Liver (tissue), 9 donors: Measurements from ENCODE around the gene ADGRL2. TPM values are rescaled to one million over a fixed set of nuclear protein-coding genes. Genes with fewer than 3 reads are reported as not detected.

ENCODE experiments used
- DNase-seq: peaks from one replicate; pipeline ENCODE4 v3.0.0-alpha.2; 2017; ENCODE audit warnings: low spot score
- H3K27ac ChIP-seq, 2 donors: one replicate each; pipeline ENCODE4 v1.7.0; 2013; ENCODE audit warnings: inconsistent platforms in 2 of 2, low read length in 2 of 2, control low read depth in 1 of 2, low read depth in 1 of 2, mild to moderate bottlenecking in 1 of 2
- H3K27me3 ChIP-seq, 4 donors: one replicate each; pipeline versions ENCODE4 v1.6.1 to v1.7.0; 2013; ENCODE audit warnings: low read length in 3 of 4, inconsistent platforms in 1 of 4, mild to moderate bottlenecking in 1 of 4, moderate library complexity in 1 of 4; ENCODE audit not compliant: control insufficient read depth in 4 of 4, insufficient read depth in 4 of 4
- H3K36me3 ChIP-seq, 4 donors: one replicate each; pipeline versions ENCODE4 v1.6.1 to v1.7.0; 2013; ENCODE audit warnings: low read length in 3 of 4, mild to moderate bottlenecking in 3 of 4, low read depth in 1 of 4, moderate library complexity in 1 of 4; ENCODE audit not compliant: control insufficient read depth in 4 of 4, insufficient read depth in 3 of 4
- H3K4me1 ChIP-seq, 4 donors: one replicate each; pipeline versions ENCODE4 v1.6.1 to v1.7.0; 2013; ENCODE audit warnings: low read length in 3 of 4, mild to moderate bottlenecking in 3 of 4, moderate library complexity in 1 of 4; ENCODE audit not compliant: control insufficient read depth in 4 of 4, insufficient read depth in 4 of 4
- H3K4me3 ChIP-seq, 3 donors: one replicate each; pipeline versions ENCODE4 v1.6.1 to v1.7.0; 2013; ENCODE audit warnings: low read length in 3 of 3, control low read depth in 1 of 3, low read depth in 1 of 3, mild to moderate bottlenecking in 1 of 3
- H3K9ac ChIP-seq, 2 donors: one replicate each; pipeline ENCODE4 v1.7.0; 2013; ENCODE audit warnings: low read length in 2 of 2, mild to moderate bottlenecking in 2 of 2, moderate library complexity in 2 of 2, control low read depth in 1 of 2, low read depth in 1 of 2
- H3K9me3 ChIP-seq, 4 donors: one replicate each; pipeline versions ENCODE4 v1.6.1 to v1.7.0; 2013; ENCODE audit warnings: low read length in 3 of 4; ENCODE audit not compliant: control insufficient read depth in 4 of 4
- EGR1 ChIP-seq, 2 donors: IDR thresholded peaks; 2 replicates each; pipeline ENCODE4 v1.6.1; 2016 to 2018; ENCODE audit warnings: antibody characterized with exemption in 2 of 2, low read depth in 2 of 2
- FOXA1 ChIP-seq: IDR thresholded peaks from 2 replicates; pipeline ENCODE4 v1.6.1; 2016; ENCODE audit warnings: antibody characterized with exemption
- FOXA2 ChIP-seq: IDR thresholded peaks from 2 replicates; pipeline ENCODE4 v1.6.1; 2016; ENCODE audit warnings: antibody characterized with exemption
- GABPA ChIP-seq, 2 donors: IDR thresholded peaks in 1 of 2; conservative IDR thresholded peaks in 1 of 2; 2 replicates each; pipeline ENCODE4 v1.6.1; 2016; ENCODE audit warnings: antibody characterized with exemption in 2 of 2, mild to moderate bottlenecking in 1 of 2, moderate library complexity in 1 of 2
- JUND ChIP-seq, 2 donors: IDR thresholded peaks; 2 replicates each; pipeline ENCODE4 v1.6.1; 2016; ENCODE audit warnings: antibody characterized with exemption in 2 of 2
- NR2F2 ChIP-seq: IDR thresholded peaks from 2 replicates; pipeline ENCODE4 v1.6.1; 2016; ENCODE audit warnings: antibody characterized with exemption
- RAD21 ChIP-seq, 2 donors: IDR thresholded peaks; 2 replicates each; pipeline ENCODE4 v1.6.1; 2016; ENCODE audit warnings: antibody characterized with exemption in 2 of 2, mild to moderate bottlenecking in 2 of 2
- RXRA ChIP-seq, 2 donors: IDR thresholded peaks; 2 replicates each; pipeline ENCODE4 v1.6.1; 2017 to 2018; ENCODE audit warnings: antibody characterized with exemption in 2 of 2, mild to moderate bottlenecking in 1 of 2
- SP1 ChIP-seq: IDR thresholded peaks from 2 replicates; pipeline ENCODE4 v1.6.1; 2018; ENCODE audit warnings: antibody characterized with exemption, mild to moderate bottlenecking
- TAF1 ChIP-seq: conservative IDR thresholded peaks from 2 replicates; pipeline ENCODE4 v1.6.1; 2016; ENCODE audit warnings: antibody characterized with exemption, mild to moderate bottlenecking
- YY1 ChIP-seq: IDR thresholded peaks from 2 replicates; pipeline ENCODE4 v1.6.1; 2016; ENCODE audit warnings: antibody characterized with exemption, mild to moderate bottlenecking
- WGBS: extraction: QIAGEN DNeasy Blood & Tissue Kit; methylation state at CpG from one replicate; pipeline ENCODE4 v1.1.7; 2013; 5-methylcytosine and 5-hydroxymethylcytosine counted together
- polyA plus RNA-seq, 2 donors: library from polyadenylated mRNA; stranded (reverse) in 1 of 2; unstranded in 1 of 2; fragments of 200-250 nt in 1 of 2; fragments of >200 nt in 1 of 2; fragmentation: Nextera tagmentation in 1 of 2; extraction: Ambion mirVana in 1 of 2; gene quantifications; one replicate each; pipeline versions ENCODE4 v1.2.1 to v1.2.3, GENCODE V29; 2013 to 2015
- total RNA-seq, 2 donors: library from RNA; depleted of rRNA; stranded (reverse); fragments of >200 nt; gene quantifications; one replicate each; pipeline ENCODE4 v1.2.3, GENCODE V29; 2014
- TF ChIP-seq, protein P1 (sequence below): IDR thresholded peaks from 2 replicates; pipeline ENCODE4 v1.6.1; 2016; ENCODE audit warnings: antibody characterized with exemption, mild to moderate bottlenecking
- TF ChIP-seq, protein P2 (sequence below): IDR thresholded peaks from 2 replicates; pipeline ENCODE4 v1.6.1; 2016; ENCODE audit warnings: antibody characterized with exemption
- TF ChIP-seq, protein P3 (sequence below): IDR thresholded peaks from 2 replicates; pipeline ENCODE4 v1.6.1; 2016; ENCODE audit warnings: antibody characterized with exemption
- donor health status: healthy.
- donor health status: healthy.
- donor health status: healthy.
- donor health status: healthy.
- donor health status: healthy.

ADGRL2 gene
- total and polyA plus RNA-seq, 4 donors = 21.1 to 82.0 (median 31.7) TPM

DNA sequence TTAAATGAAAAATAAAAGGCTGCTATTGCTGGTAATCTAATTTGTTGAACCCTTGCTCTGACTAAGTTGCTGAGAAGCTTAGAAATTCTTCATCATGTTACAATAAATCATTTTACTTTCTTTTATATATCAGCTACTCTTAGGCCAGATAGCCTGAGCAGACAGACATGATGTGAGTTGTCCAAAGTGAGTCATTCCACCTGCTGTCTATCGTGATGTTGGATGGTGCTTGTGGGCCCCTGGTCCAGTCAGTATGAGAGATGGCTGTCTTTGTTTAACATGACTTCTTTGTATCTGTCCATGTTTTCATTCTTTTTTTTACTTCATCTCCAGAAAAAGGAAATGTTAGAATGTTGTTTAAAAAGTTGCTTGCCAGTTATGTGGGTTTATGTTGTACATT lies 188.8 kb downstream of the ADGRL2 start (continued):
- TF ChIP-seq, protein P1, sequence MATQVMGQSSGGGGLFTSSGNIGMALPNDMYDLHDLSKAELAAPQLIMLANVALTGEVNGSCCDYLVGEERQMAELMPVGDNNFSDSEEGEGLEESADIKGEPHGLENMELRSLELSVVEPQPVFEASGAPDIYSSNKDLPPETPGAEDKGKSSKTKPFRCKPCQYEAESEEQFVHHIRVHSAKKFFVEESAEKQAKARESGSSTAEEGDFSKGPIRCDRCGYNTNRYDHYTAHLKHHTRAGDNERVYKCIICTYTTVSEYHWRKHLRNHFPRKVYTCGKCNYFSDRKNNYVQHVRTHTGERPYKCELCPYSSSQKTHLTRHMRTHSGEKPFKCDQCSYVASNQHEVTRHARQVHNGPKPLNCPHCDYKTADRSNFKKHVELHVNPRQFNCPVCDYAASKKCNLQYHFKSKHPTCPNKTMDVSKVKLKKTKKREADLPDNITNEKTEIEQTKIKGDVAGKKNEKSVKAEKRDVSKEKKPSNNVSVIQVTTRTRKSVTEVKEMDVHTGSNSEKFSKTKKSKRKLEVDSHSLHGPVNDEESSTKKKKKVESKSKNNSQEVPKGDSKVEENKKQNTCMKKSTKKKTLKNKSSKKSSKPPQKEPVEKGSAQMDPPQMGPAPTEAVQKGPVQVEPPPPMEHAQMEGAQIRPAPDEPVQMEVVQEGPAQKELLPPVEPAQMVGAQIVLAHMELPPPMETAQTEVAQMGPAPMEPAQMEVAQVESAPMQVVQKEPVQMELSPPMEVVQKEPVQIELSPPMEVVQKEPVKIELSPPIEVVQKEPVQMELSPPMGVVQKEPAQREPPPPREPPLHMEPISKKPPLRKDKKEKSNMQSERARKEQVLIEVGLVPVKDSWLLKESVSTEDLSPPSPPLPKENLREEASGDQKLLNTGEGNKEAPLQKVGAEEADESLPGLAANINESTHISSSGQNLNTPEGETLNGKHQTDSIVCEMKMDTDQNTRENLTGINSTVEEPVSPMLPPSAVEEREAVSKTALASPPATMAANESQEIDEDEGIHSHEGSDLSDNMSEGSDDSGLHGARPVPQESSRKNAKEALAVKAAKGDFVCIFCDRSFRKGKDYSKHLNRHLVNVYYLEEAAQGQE = no peak
- TF ChIP-seq, protein P2, sequence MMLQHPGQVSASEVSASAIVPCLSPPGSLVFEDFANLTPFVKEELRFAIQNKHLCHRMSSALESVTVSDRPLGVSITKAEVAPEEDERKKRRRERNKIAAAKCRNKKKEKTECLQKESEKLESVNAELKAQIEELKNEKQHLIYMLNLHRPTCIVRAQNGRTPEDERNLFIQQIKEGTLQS = no peak
- TF ChIP-seq NR2F2 = no peak
- no peak for TF ChIP-seq GABPA (IDR thresholded peaks at IDR 0.05 in 1 of 2, conservative IDR thresholded peaks at IDR 0.05 in 1 of 2)
- TF ChIP-seq EGR1 (IDR thresholded peaks at IDR 0.05; ENCODE audit: low read depth in 2 of 2) = no peak

DNA sequence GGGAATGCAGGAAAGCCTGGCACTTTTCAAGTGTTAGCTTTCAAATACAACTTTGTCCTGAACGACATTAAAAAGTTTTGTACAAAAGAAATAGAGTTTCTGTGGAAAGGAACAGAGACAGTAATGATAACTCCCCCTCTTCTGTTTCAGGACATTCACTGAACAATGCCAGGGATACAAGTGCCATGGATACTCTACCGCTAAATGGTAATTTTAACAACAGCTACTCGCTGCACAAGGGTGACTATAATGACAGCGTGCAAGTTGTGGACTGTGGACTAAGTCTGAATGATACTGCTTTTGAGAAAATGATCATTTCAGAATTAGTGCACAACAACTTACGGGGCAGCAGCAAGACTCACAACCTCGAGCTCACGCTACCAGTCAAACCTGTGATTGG lies 189.5 kb downstream of the ADGRL2 start:
- WGBS = 94% methylated on average over 7 of the region's 7 CpGs
- Histone ChIP-seq H3K36me3 (peaks cover 0 to 19% (median 12%) of the 10 kb centered on the region in 4 donors), H3K4me1 (no peaks in the 10 kb centered on the region), H3K4me3 (no peak overlapping the region), H3K27me3 (no peaks in the 10 kb centered on the region), H3K9me3 (no peaks in the 10 kb centered on the region), H3K27ac (no peak overlapping the region), H3K9ac (no peak overlapping the region)
- no peak for DNase-seq
- TF ChIP-seq JUND (IDR thresholded peaks at IDR 0.05) = no peak
- no peak for TF ChIP-seq FOXA2
- TF ChIP-seq, protein P1 = no peak
- TF ChIP-seq NR2F2 = no peak
- TF ChIP-seq TAF1 = no peak
- no peak for TF ChIP-seq RAD21 (IDR thresholded peaks at IDR 0.05)
- TF ChIP-seq SP1 = no peak
- no peak for TF ChIP-seq YY1
- TF ChIP-seq EGR1 (IDR thresholded peaks at IDR 0.05; ENCODE audit: low read depth in 2 of 2) = no peak
- TF ChIP-seq, protein P2 = no peak

DNA sequence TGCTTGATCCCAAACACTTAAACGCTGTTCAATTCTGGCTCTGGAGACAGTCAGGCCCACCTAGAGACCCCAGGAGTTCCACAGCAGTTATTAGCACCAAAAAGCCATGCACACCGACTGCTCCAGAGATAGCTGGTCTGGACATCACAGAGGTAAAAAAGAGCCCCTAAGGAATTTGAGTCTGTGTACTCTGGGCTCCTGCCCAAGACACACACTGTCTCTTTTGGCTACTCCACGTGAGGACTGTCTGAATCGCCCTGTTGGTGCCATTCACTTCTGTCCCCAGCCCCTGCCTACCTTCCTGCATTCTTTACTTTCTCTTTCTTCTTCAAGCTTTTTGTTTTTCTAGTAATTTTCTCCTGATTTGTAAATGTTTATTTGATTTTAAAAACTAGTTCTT lies 197.4 kb downstream of the ADGRL2 start:
- Histone ChIP-seq H3K4me3 (no peak overlapping the region), H3K27ac (no peak overlapping the region), H3K27me3 (no peaks in the 10 kb centered on the region), H3K9ac (no peak overlapping the region), H3K9me3 (no peaks in the 10 kb centered on the region), H3K4me1 (peaks cover 0 to 5% (median 2%) of the 10 kb centered on the region in 4 donors), H3K36me3 (no peaks in the 10 kb centered on the region)
- no peak for TF ChIP-seq GABPA (IDR thresholded peaks at IDR 0.05 in 1 of 2, conservative IDR thresholded peaks at IDR 0.05 in 1 of 2)
- TF ChIP-seq, protein P1 = no peak
- no peak for TF ChIP-seq RAD21 (IDR thresholded peaks at IDR 0.05)
- TF ChIP-seq, protein P2 = no peak
- TF ChIP-seq RXRA (IDR thresholded peaks at IDR 0.05) = no peak
- no peak for TF ChIP-seq FOXA1
- TF ChIP-seq SP1 = no peak
- no peak for TF ChIP-seq NR2F2
- TF ChIP-seq, protein P3, sequence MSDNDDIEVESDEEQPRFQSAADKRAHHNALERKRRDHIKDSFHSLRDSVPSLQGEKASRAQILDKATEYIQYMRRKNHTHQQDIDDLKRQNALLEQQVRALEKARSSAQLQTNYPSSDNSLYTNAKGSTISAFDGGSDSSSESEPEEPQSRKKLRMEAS = no peak
- TF ChIP-seq TAF1 = no peak
- TF ChIP-seq EGR1 (IDR thresholded peaks at IDR 0.05; ENCODE audit: low read depth in 2 of 2) = no peak
- 20% methylated on average over 4 of the region's 4 CpGs for WGBS
- DNase-seq = no peak
